SHP77 treated with DMSO at 0.1 percent for 48 hours (cell line): ENCODE data around the gene PTPRF.

Source experiments
- DNase-seq: peaks from one replicate; lab custom pipeline; 2025; lab: John Stamatoyannopoulos, UW

The PTPRF gene

GRCh38 chr1:43669878-43670277, 139.2 kb downstream of the PTPRF start:
- DNase-seq: no peak

- DNase-seq: no peak
These were observed 140.5 kb downstream of the PTPRF start for GRCh38 chr1:43671193-43671592.

- no peak for DNase-seq
These were observed 141.1 kb downstream of the PTPRF start for GRCh38 chr1:43671626-43672330.

- no peak for DNase-seq
These were observed 142.6 kb downstream of the PTPRF start for GRCh38 chr1:43673261-43673660.
